DMS114 treated with DMSO at 0.1 percent for 48 hours (cell line): Measurements from ENCODE around the gene TMEM11.

Experiments
- DNase-seq: peaks from one replicate; lab custom pipeline; 2025; ENCODE audit not compliant: unreplicated experiment; lab: John Stamatoyannopoulos, UW

TMEM11 gene

DNA sequence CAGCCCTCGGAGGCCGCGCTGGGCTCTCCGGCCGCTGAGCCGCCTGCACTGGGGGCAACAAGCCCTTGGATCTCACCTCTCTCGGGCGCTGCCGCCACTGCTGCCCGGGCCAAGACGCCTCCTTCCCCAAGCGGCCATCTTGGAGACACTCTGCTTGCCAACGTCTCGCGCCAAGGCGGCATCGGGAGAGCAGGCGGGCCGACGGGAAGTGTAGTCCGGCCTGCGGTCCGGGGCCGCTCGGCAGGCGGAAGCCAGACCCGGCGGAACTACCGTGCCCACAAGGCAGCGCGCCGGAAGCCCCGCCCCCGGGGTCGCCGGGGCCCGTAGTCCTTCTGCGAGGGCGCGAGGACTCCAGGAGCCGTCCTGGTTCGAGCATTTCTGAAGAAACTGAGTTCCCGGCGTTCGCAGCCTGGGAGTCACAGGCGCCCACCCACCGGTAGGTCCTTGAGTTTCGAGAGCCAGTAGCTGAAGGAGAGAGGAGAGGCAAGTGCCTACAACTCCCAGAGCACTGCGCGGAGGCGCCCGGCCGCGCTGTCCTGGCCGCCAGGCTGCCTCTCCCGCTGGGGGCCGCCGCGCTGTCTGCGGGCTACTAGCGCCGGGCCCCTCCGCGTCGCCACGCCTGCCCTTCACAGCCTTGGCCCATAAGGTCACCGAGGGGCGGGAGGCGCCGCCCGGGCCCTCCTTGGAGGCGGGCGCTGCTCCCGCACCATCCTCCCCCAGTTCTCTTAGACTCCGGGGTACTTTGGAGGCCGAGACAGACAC lies at the start of gene TMEM11:
Gene TMEM11 (minus strand): TSS at position 147 of the 762 bp plus-strand sequence. CDS start 9 bp downstream, at position 138.
- DNase-seq, result peak; percentile 33

GRCh38 chr17:21263376-21263775 lies 49.4 kb upstream of the TMEM11 start:
- DNase-seq, result no peak

GRCh38 chr17:21262259-21262993 lies 48.5 kb upstream of the TMEM11 start:
- no peak for DNase-seq

DNA sequence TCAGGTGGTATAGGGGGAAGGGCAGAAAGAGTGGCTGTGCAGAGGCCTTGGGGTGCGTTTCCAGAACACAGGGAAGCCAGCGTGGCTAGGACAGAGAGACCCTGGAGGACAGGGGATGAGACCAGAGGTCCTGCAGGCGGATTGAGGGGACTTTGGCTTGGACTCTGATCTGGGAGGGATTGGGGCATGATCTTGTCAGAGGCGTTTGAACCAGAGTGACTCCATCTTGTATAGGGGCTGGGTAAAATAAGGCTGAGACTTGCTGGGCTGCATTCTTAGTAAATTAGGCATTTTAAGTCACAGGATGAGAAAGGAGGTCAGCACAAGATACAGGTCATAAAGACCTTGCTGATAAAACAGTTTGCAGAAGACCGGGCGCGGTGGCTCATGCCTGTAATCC lies 44.6 kb upstream of the TMEM11 start:
- DNase-seq, result no peak

DNA sequence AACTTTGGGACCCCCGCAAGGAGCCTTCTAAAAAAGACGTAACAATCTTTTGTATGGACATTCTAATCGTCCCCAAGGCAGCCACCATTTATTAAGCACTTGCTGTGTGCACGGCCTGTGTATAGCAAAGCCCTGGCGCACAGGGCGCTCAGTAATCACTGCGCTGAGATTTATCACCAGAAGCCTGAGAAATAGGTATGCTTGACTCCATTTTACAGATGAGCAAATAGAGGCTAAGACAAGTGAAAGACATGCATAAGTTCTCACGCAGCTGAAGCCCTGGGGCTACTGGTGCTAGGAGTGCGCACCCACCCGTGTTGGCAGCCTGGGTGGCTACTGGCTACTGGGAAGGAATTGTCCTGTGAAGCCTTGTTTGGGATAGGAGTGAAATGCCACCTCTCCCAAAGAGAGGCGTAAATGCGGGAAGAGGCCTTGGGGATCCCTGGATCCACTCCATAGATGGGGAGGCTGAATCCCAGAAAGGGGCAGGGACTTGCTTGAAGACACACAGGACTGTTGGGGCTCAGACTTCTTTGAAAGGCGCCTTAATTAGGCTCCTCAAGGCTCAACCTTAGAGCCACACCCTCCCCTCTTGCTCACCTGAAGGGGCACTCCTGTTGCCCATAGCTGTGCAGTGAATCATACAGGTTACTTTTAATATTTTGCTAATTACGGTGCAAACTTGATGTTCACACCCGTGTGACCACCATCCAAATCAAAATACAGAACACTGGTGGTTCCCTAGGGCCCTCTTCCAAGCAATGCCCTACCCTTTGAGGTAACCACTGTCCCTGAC lies 39.9 kb upstream of the TMEM11 start:
- DNase-seq, result no peak

- DNase-seq, result no peak
These were observed 39.1 kb upstream of the TMEM11 start, which contains the start of gene NATD1 for GRCh38 chr17:21252796-21253645. Gene NATD1 (minus strand): TSS chr17:21253410. CDS start chr17:21253264, 146 bp downstream.

GRCh38 chr17:21252289-21252795 lies 38.4 kb upstream of the TMEM11 start:
- DNase-seq, result no peak

GRCh38 chr17:21251337-21252010 lies 37.5 kb upstream of the TMEM11 start:
- no peak for DNase-seq

- no peak for DNase-seq
These were observed 36.9 kb upstream of the TMEM11 start for GRCh38 chr17:21250854-21251253.

- DNase-seq, result no peak
These were observed 36.2 kb upstream of the TMEM11 start for GRCh38 chr17:21249920-21250703.

GRCh38 chr17:21249086-21249795 lies 35.3 kb upstream of the TMEM11 start:
- no peak for DNase-seq

GRCh38 chr17:21248500-21248899 lies 34.5 kb upstream of the TMEM11 start:
- DNase-seq, result no peak

- no peak for DNase-seq
These were observed 33.7 kb upstream of the TMEM11 start for GRCh38 chr17:21247552-21248258.

DNA sequence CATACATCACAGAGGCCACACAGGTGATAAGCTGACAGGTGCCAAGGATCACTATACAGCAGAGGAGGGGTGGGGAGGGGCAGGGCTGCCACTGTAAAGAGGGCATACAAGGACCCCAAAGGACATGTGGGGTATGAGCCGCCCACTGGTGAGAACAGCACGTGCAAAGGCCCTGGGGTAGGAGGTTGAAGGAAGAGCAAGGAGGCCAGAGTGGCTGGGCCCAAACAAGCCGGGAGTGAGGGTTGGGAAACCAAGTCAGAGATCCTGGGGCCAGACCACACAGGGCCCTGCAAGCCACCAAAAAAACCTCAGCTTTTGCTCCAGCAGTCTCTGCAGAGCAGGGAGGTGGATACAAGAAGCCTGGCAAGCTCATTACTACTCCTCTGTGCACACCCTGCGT lies 32.7 kb upstream of the TMEM11 start:
- no peak for DNase-seq

DNA sequence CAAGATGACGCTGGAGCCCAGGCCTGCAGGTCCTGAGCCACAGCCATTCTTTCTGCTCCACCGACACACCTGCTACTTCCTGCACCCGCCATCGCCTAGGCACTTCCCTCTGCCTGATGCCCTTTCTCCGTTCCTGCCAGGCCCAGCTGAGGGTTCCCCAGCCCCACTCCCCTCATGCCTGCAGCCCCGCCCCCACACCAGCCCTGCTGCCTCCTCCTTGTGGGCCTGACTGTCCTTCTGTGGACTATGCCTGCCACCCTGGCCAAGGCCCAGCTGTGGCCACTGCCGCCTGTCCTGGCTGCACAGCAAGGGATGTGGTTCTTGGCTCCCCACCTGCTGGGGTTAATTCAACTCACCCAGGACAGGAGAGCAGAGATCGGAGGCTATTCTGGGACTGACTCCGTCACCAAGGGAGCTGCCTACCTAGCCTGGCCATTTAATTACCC lies 31.7 kb upstream of the TMEM11 start:
- DNase-seq, result no peak

DNA sequence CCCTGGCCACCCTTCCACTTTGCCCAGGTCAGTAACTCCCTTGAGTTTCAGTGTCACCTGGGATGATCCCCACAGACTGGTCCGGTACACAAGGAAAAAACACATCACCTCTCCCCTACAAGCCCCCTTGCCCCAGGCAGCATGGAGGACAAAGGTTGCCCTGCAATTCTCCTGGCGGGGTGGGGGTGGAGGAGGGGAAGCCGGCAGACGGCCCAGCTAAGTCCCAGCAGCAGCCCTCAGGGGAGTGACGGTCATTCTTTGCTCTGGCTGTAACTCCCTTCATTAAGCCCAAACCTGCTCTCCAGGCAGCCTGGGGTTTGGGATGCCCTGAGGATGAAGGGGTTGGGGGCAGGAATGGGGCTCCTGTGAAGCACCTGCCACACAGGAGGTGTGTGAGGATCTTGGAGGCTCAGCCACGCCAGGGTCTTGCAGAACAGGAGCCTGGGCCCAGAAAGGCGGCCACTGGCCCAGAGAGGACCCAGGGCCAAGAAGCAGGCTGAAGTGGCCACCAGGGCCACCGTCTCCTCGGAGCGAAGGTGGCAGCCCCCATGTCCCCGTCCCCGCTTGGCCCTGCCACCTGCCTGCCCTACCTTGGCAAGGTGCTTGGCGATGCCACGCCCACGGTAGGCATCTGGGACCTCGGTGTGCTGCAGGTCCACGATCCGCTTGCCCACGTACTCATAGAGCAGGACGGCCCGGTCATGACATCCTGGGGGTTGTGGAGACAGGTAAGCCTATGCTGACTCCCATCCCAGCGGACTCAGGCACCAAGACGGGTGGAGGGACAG lies 29.7 kb upstream of the TMEM11 start:
- DNase-seq, result no peak
